CD8-positive, alpha-beta memory T cell (primary cell): ENCODE results near the gene ARHGEF35. TPM values are rescaled to one million over a fixed set of nuclear protein-coding genes. Genes with fewer than 3 reads are reported as not detected.
A peak's percentile ranks its signal among the peaks of the same experiment; 100 is the strongest.
"Not testable (repeated sequence)": the region's sequence is repeated elsewhere in the genome, so short reads cannot be mapped to it uniquely, and the experiment has no call there.

Experiments used
- CTCF ChIA-PET: fragments of 350-600 bp; sonication (Branson Sonifier 250); formaldehyde crosslinking; loops from one replicate; lab custom pipeline; 2021; ENCODE audit warnings: antibody characterized with exemption; lab: Charles Lee
- POLR2A ChIA-PET: fragments of 350-600 bp; sonication (Branson Sonifier 250); formaldehyde crosslinking; loops from one replicate; lab custom pipeline; 2021; ENCODE audit warnings: antibody characterized with exemption; lab: Charles Lee
- DNase-seq, 5 donors: peaks; one replicate each; pipeline versions ENCODE4 v3.0.0 to v3.0.0-alpha.2; 2020 to 2022; ENCODE audit warnings: mixed read lengths in 1 of 5
- H3K27ac ChIP-seq: one replicate; pipeline ENCODE4 v1.7.0; 2013; ENCODE audit warnings: low read depth, mild to moderate bottlenecking, low read length, moderate library complexity
- H3K27me3 ChIP-seq: 2 replicates; pipeline ENCODE4 v1.7.0; 2013; ENCODE audit warnings: low read length, mild to moderate bottlenecking; ENCODE audit not compliant: insufficient read depth, poor library complexity, severe bottlenecking
- H3K36me3 ChIP-seq: 2 replicates; pipeline ENCODE4 v1.7.0; 2013; ENCODE audit warnings: mild to moderate bottlenecking, low read length, moderate library complexity; ENCODE audit not compliant: insufficient read depth
- H3K4me1 ChIP-seq: 2 replicates; pipeline ENCODE4 v1.7.0; 2013; ENCODE audit warnings: mild to moderate bottlenecking, low read length, moderate library complexity; ENCODE audit not compliant: insufficient read depth
- H3K4me3 ChIP-seq: 2 replicates; pipeline ENCODE4 v1.7.0; 2013; ENCODE audit warnings: mild to moderate bottlenecking, low read length
- H3K9me3 ChIP-seq: 2 replicates; pipeline ENCODE4 v1.7.0; 2013; ENCODE audit warnings: mild to moderate bottlenecking, low read length
- H3K27ac Mint-ChIP-seq, 8 donors: one replicate each; pipeline ENCODE4 v1.8.0; 2020 to 2021; ENCODE audit warnings: mixed read lengths in 8 of 8, mild to moderate bottlenecking in 6 of 8, inconsistent platforms in 3 of 8, moderate library complexity in 3 of 8
- H3K27me3 Mint-ChIP-seq, 2 donors: one replicate each; pipeline ENCODE4 v1.8.0; 2020 to 2021; ENCODE audit warnings: mixed read lengths in 2 of 2, mild to moderate bottlenecking in 1 of 2, moderate library complexity in 1 of 2
- H3K36me3 Mint-ChIP-seq, 3 donors: one replicate each; pipeline ENCODE4 v1.8.0; 2020 to 2021; ENCODE audit warnings: mixed read lengths in 3 of 3, inconsistent platforms in 1 of 3, mild to moderate bottlenecking in 1 of 3
- H3K4me1 Mint-ChIP-seq, 3 donors: one replicate each; pipeline ENCODE4 v1.8.0; 2020 to 2021; ENCODE audit warnings: mixed read lengths in 3 of 3, inconsistent platforms in 1 of 3, mild to moderate bottlenecking in 1 of 3
- H3K4me3 Mint-ChIP-seq, 7 donors: one replicate each; pipeline ENCODE4 v1.8.0; 2020 to 2021; ENCODE audit warnings: mixed read lengths in 7 of 7, mild to moderate bottlenecking in 6 of 7, moderate library complexity in 4 of 7, inconsistent platforms in 2 of 7
- H3K9me3 Mint-ChIP-seq, 5 donors: one replicate each; pipeline ENCODE4 v1.8.0; 2020 to 2022; ENCODE audit warnings: mixed read lengths in 5 of 5, mild to moderate bottlenecking in 3 of 5, moderate library complexity in 2 of 5, inconsistent platforms in 1 of 5
- polyA plus RNA-seq: library from polyadenylated mRNA; unstranded; fragments of 300-500 nt; fragmentation: Illumina TruSeq; gene quantifications from one replicate; pipeline ENCODE4 v1.2.3, GENCODE V29; 2021
- total RNA-seq, 2 experiments: library from RNA; stranded (reverse); gene quantifications; one replicate each; pipeline ENCODE4 v1.2.3, GENCODE V29; 2021

The ARHGEF35 gene
- total RNA-seq, result 1 to 10 TPM; 4.0 to 5.3 TPM
- polyA plus RNA-seq, result 1.6 TPM

- peak within 1 kb of the TSS in 5 of 7 donors; percentile 49 to 78 (median 65) for H3K4me3 Mint-ChIP-seq
- H3K36me3 Mint-ChIP-seq, H3K4me3 ChIP-seq, H3K4me1 Mint-ChIP-seq, POLR2A ChIA-PET, H3K27me3 ChIP-seq, H3K27ac ChIP-seq, CTCF ChIA-PET, H3K4me1 ChIP-seq, H3K36me3 ChIP-seq, H3K27me3 Mint-ChIP-seq, H3K9me3 ChIP-seq, H3K9me3 Mint-ChIP-seq: not testable (repeated sequence)
- peak within 1 kb of the TSS in 2 of 8 donors; percentile 75 to 89 for H3K27ac Mint-ChIP-seq
- DNase-seq, result peak in 1 of 5 donors; percentile 37
Measured at GRCh38 chr7:144195212-144195872, at the start of gene ARHGEF35. TSS of gene ARHGEF35 (minus strand) at chr7:144195833. CDS start at chr7:144188383, 7,450 bp downstream.

GRCh38 chr7:144245372-144245771, 49.7 kb upstream of the ARHGEF35 start:
- H3K36me3 Mint-ChIP-seq, H3K4me3 Mint-ChIP-seq, H3K27ac ChIP-seq, DNase-seq, POLR2A ChIA-PET, H3K27ac Mint-ChIP-seq, H3K4me3 ChIP-seq, H3K36me3 ChIP-seq, CTCF ChIA-PET, H3K27me3 Mint-ChIP-seq, H3K9me3 Mint-ChIP-seq, H3K9me3 ChIP-seq, H3K27me3 ChIP-seq, H3K4me1 ChIP-seq, H3K4me1 Mint-ChIP-seq: not testable (repeated sequence)

DNA sequence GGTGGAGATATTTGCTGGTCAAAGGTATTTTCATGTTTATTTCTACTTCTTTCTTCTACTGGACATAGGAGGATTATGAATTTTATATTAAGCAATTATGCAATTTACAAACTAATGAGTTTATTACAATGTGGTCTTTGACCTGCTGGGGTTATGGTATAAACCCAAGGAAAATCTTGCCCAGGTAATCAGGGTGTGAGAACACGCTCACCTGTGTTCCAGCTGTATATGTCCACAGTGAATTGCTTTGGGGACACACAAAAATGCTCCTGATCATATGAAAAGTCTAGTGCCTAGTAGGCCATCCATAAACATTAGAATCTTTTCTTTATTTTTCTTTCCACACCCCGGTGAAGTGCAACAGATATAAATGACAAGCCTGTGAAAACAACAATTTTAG, 43.7 kb upstream of the ARHGEF35 start, which contains the start of gene OR2A42:
Gene OR2A42, minus strand, starts transcription at position 241 of the 400 bp plus-strand sequence. CDS start 6,762 bp downstream, outside the sequence.
- H3K27ac ChIP-seq, H3K4me3 ChIP-seq, H3K27ac Mint-ChIP-seq, DNase-seq, H3K9me3 ChIP-seq, H3K4me1 Mint-ChIP-seq, H3K36me3 Mint-ChIP-seq, H3K4me3 Mint-ChIP-seq, H3K27me3 ChIP-seq, H3K36me3 ChIP-seq, H3K27me3 Mint-ChIP-seq, H3K9me3 Mint-ChIP-seq, H3K4me1 ChIP-seq, POLR2A ChIA-PET, CTCF ChIA-PET: not testable (repeated sequence)

GRCh38 chr7:144238530-144239082, 43.0 kb upstream of the ARHGEF35 start:
- H3K4me1 ChIP-seq, H3K9me3 ChIP-seq, H3K9me3 Mint-ChIP-seq, H3K27ac ChIP-seq, CTCF ChIA-PET, DNase-seq, H3K27ac Mint-ChIP-seq, H3K4me3 Mint-ChIP-seq, H3K27me3 Mint-ChIP-seq, H3K4me1 Mint-ChIP-seq, H3K27me3 ChIP-seq, H3K36me3 ChIP-seq, POLR2A ChIA-PET, H3K4me3 ChIP-seq, H3K36me3 Mint-ChIP-seq: not testable (repeated sequence)

DNA sequence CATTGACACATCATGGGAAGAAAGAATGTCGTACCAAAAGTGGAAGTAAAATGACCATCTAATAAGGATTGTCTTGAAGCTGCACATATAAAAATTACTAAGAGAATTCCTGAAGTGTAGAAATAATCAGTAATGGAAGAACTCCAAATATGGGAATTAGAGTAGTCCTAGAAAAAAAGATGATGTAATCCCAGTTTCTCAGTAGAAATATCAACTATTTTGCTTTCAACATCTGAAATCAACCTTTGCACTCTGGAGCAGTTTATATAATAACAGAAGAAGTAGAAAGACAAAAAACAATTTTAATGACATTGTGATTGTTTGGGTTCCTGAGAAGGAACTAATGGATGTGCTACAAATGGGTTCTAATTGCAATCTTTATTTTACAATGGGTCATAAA, 37.4 kb upstream of the ARHGEF35 start:
- CTCF ChIA-PET, H3K27me3 Mint-ChIP-seq: not testable (repeated sequence)

DNA sequence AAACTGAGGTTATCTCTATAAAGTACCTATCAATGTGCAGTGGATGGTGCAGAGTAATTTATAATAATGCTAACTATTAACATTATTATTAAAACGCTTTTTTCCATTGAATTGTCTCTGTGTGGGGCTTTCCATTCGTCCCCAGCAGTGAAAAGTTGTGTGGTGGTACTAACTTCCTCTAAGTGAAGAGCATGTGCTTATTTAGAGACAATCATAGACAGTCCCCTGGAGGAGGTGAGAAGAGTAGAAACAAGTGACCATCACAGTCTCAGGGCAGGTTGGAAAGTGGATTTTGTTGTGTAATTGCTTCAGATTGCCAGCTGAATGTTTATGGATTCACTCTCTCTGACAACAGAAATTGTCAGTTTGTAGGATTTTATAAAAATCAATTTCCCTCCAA, 35.4 kb upstream of the ARHGEF35 start:
- H3K9me3 ChIP-seq, H3K4me3 ChIP-seq, H3K27me3 Mint-ChIP-seq, POLR2A ChIA-PET, H3K4me1 Mint-ChIP-seq, H3K4me3 Mint-ChIP-seq, H3K27ac ChIP-seq, H3K9me3 Mint-ChIP-seq, CTCF ChIA-PET, H3K36me3 ChIP-seq, H3K36me3 Mint-ChIP-seq, H3K4me1 ChIP-seq, H3K27ac Mint-ChIP-seq, DNase-seq, H3K27me3 ChIP-seq: not testable (repeated sequence)

More for the DNA sequence above, 37.4 kb upstream of the ARHGEF35 start:
- H3K36me3 Mint-ChIP-seq, H3K9me3 ChIP-seq, H3K4me3 Mint-ChIP-seq, H3K36me3 ChIP-seq, H3K4me1 ChIP-seq, H3K4me3 ChIP-seq, H3K4me1 Mint-ChIP-seq, POLR2A ChIA-PET, H3K27me3 ChIP-seq, DNase-seq, H3K27ac ChIP-seq, H3K27ac Mint-ChIP-seq, H3K9me3 Mint-ChIP-seq: not testable (repeated sequence)

GRCh38 chr7:144228810-144229209, 33.2 kb upstream of the ARHGEF35 start:
- H3K27me3 Mint-ChIP-seq, CTCF ChIA-PET, H3K27ac Mint-ChIP-seq: not testable (repeated sequence)

DNA sequence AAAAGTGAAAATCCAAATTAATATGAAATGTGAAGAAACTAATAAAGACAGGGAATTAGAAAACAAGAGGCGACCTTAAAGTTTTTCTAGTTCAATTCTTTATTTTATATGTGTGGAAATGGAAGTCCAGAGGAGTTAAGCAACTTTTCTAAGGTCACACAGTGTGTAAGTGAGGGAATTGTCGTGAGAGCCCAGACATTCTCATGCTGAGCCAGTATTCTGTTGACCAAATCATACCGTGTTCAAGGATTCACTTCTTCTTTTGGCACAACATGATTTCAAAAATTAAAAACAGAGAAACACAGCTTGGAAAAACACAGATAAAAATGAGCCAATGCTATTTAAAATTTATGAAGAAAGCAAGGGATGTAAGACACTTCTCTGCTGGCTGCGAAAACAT, 31.2 kb upstream of the ARHGEF35 start:
- H3K27me3 Mint-ChIP-seq, H3K27me3 ChIP-seq, H3K4me3 ChIP-seq, H3K27ac ChIP-seq, H3K9me3 Mint-ChIP-seq, POLR2A ChIA-PET, H3K36me3 ChIP-seq, H3K9me3 ChIP-seq, DNase-seq, H3K27ac Mint-ChIP-seq, H3K4me3 Mint-ChIP-seq, H3K4me1 Mint-ChIP-seq, CTCF ChIA-PET, H3K4me1 ChIP-seq, H3K36me3 Mint-ChIP-seq: not testable (repeated sequence)

More at GRCh38 chr7:144228810-144229209, 33.2 kb upstream of the ARHGEF35 start:
- H3K36me3 ChIP-seq, POLR2A ChIA-PET, H3K36me3 Mint-ChIP-seq, H3K4me1 Mint-ChIP-seq, DNase-seq, H3K4me3 ChIP-seq, H3K9me3 Mint-ChIP-seq, H3K27ac ChIP-seq, H3K9me3 ChIP-seq, H3K4me3 Mint-ChIP-seq, H3K4me1 ChIP-seq, H3K27me3 ChIP-seq: not testable (repeated sequence)
